ENCODE data around the gene ZNF491. TPM values are rescaled to one million over a fixed set of nuclear protein-coding genes. Genes with fewer than 3 reads are reported as not detected.
A peak's percentile ranks its signal among the peaks of the same experiment; 100 is the strongest.

The ZNF491 gene
- total and polyA plus RNA-seq, 2 of the 8 experiments (the other 6 are each of a cell fraction or from before 2014, with no cell fraction given), result 0.18 to 0.78 TPM

GRCh38 chr19:11814029-11814699, 15.8 kb downstream of the ZNF491 start, which contains the start of gene ZNF440 (continued):
- TF ChIP-seq RAD21 (IDR thresholded peaks at IDR 0.05 in 1 of 2, conservative IDR thresholded peaks at IDR 0.05 in 1 of 2; ENCODE audit: low read depth in 2 of 2, low read length in 2 of 2), result no peak
- TF ChIP-seq SP1 (IDR thresholded peaks at IDR 0.05; ENCODE audit: low read depth, low read length), result peak; percentile 85
- TF ChIP-seq TAF1 (IDR thresholded peaks at IDR 0.05; ENCODE audit: low read depth, low read length), result peak; percentile 79; the same call in 1 of the 2 replicates
- TF ChIP-seq EZH2 (IDR thresholded peaks at IDR 0.05; ENCODE audit: low read depth, low read length, severe bottlenecking), result no peak
- peak; percentile 52; the same call in 1 of the 2 replicates for TF ChIP-seq CHD2 (IDR thresholded peaks at IDR 0.05; ENCODE audit: low read length)
- TF ChIP-seq MAX (IDR thresholded peaks at IDR 0.05), result no peak
- no peak for TF ChIP-seq ATF2 (IDR thresholded peaks at IDR 0.05; ENCODE audit: low read length)
- no peak for TF ChIP-seq ATF3 (IDR thresholded peaks at IDR 0.05; ENCODE audit: insufficient read depth, low read depth, low read length)
- TF ChIP-seq CEBPB (IDR thresholded peaks at IDR 0.05; ENCODE audit: low read depth, low read length), result no peak
- peak; percentile 66 for TF ChIP-seq PHF8 (conservative IDR thresholded peaks at IDR 0.05; ENCODE audit: low read depth, low read length)
- TF ChIP-seq JUN (IDR thresholded peaks at IDR 0.05; ENCODE audit: low read depth, low read length), result no peak
- no peak for TF ChIP-seq BRCA1 (IDR thresholded peaks at IDR 0.05; ENCODE audit: low read depth, low read length)
- no peak for TF ChIP-seq RNF2 (IDR thresholded peaks at IDR 0.05; ENCODE audit: borderline replicate concordance, low read depth, low read length, missing control alignments, poor library complexity, severe bottlenecking)
- no peak for TF ChIP-seq KDM1A (IDR thresholded peaks at IDR 0.05; ENCODE audit: borderline replicate concordance, low read length)
- TF ChIP-seq CREB1 (IDR thresholded peaks at IDR 0.05), result no peak
- no peak for TF ChIP-seq NANOG (IDR thresholded peaks at IDR 0.05; ENCODE audit: insufficient read depth, low read depth, low read length, poor library complexity, severe bottlenecking)
- TF ChIP-seq NRF1 (IDR thresholded peaks at IDR 0.05; ENCODE audit: low read depth, low read length), result no peak
- 0 out of 2 replicates have a peak, but pooled peaks have one; percentile 37 for TF ChIP-seq POLR2AphosphoS5 (IDR thresholded peaks at IDR 0.05; ENCODE audit: low read depth, low read length)
- no peak for TF ChIP-seq SAP30 (IDR thresholded peaks at IDR 0.05; ENCODE audit: insufficient read depth, insufficient replicate concordance, low read length)
- no peak for TF ChIP-seq RXRA (IDR thresholded peaks at IDR 0.05; ENCODE audit: insufficient read depth, low read depth, low read length)
- peak in 1 of 2 experiments; percentile 76; a peak in 2 of 3 replicates for TF ChIP-seq POLR2A (IDR thresholded peaks at IDR 0.05; ENCODE audit: control extremely low read depth in 1 of 2, low read depth in 2 of 2, low read length in 2 of 2)
- no peak for TF ChIP-seq ZNF274 (IDR thresholded peaks at IDR 0.05; ENCODE audit: borderline replicate concordance, extremely low read depth, low read length)

Data from H1 (cell line).